SK-N-SH treated with all-trans-retinoic acid at 6 μM for 48 hours (cell line): ENCODE measurements around the gene CPA2.

Experiments used
- ATAC-seq: fragments of 200-7000 bp; cut with Tn5 transposase; 3 replicates; pipeline ENCODE4 v1.9.1; 2020; ENCODE audit warnings: mild to moderate bottlenecking, moderate library complexity
- ARNTL ChIP-seq: fragments of 450-650 bp; formaldehyde crosslinking; IDR thresholded peaks from 2 replicates; pipeline ENCODE4 v1.5.0; 2020; ENCODE audit warnings: low read depth, mild to moderate bottlenecking, moderate library complexity, borderline replicate concordance
- BACH2 ChIP-seq: fragments of 250-450 bp; sonication (Bioruptor Pico); IDR thresholded peaks from 2 replicates; pipeline ENCODE4 v1.9.0; 2021; ENCODE audit warnings: mild to moderate bottlenecking, borderline replicate concordance
- CREB5 ChIP-seq: fragments of 250-450 bp; sonication (Bioruptor Pico); IDR thresholded peaks from 2 replicates; pipeline ENCODE4 v1.5.1; 2020; ENCODE audit warnings: low read depth, mild to moderate bottlenecking, moderate library complexity
- CSDC2 ChIP-seq: fragments of 250-450 bp; sonication (Bioruptor Pico); IDR thresholded peaks from 2 replicates; pipeline ENCODE4 v1.5.0; 2020; ENCODE audit warnings: mild to moderate bottlenecking, moderate library complexity
- CSRNP3 ChIP-seq: fragments of 250-450 bp; sonication (Bioruptor Pico); IDR thresholded peaks from 2 replicates; pipeline ENCODE4 v1.5.1; 2021; ENCODE audit warnings: mild to moderate bottlenecking, moderate library complexity
- ESRRG ChIP-seq: fragments of 250-450 bp; sonication (Bioruptor Pico); IDR thresholded peaks from 2 replicates; pipeline ENCODE4 v1.6.1; 2021; ENCODE audit warnings: mild to moderate bottlenecking
- GLIS3 ChIP-seq: fragments of 250-450 bp; sonication (Bioruptor Pico); IDR thresholded peaks from 2 replicates; pipeline ENCODE4 v1.5.0; 2020; ENCODE audit warnings: mild to moderate bottlenecking, moderate library complexity
- ISL1 ChIP-seq: fragments of 250-450 bp; sonication (Bioruptor Pico); IDR thresholded peaks from 2 replicates; pipeline ENCODE4 v2.1.2; 2022; ENCODE audit warnings: mild to moderate bottlenecking, moderate library complexity
- OSR1 ChIP-seq: fragments of 250-450 bp; sonication (Bioruptor Pico); IDR thresholded peaks from 2 replicates; pipeline ENCODE4 v1.8.0; 2022; ENCODE audit warnings: moderate library complexity, mild to moderate bottlenecking, inconsistent platforms
- PATZ1 ChIP-seq: fragments of 250-450 bp; sonication (Bioruptor Pico); IDR thresholded peaks from 2 replicates; pipeline ENCODE4 v1.8.0; 2020; ENCODE audit warnings: mild to moderate bottlenecking, moderate library complexity, borderline replicate concordance
- POU6F1 ChIP-seq: fragments of 250-450 bp; sonication (Bioruptor Pico); IDR thresholded peaks from 2 replicates; pipeline ENCODE4 v1.8.0; 2021; ENCODE audit warnings: low read depth, mild to moderate bottlenecking, moderate library complexity, borderline replicate concordance
- PPARA ChIP-seq: fragments of 250-450 bp; sonication (Bioruptor Pico); IDR thresholded peaks from 2 replicates; pipeline ENCODE4 v1.5.0; 2020; ENCODE audit warnings: mild to moderate bottlenecking, borderline replicate concordance
- RARB ChIP-seq: fragments of 250-450 bp; sonication (Bioruptor Pico); IDR thresholded peaks from 2 replicates; pipeline ENCODE4 v1.8.0; 2021; ENCODE audit warnings: mild to moderate bottlenecking, moderate library complexity
- SNAI2 ChIP-seq: fragments of 250-450 bp; sonication (Bioruptor Pico); IDR thresholded peaks from 2 replicates; pipeline ENCODE4 v1.5.0; 2020; ENCODE audit warnings: mild to moderate bottlenecking, moderate library complexity
- TOX ChIP-seq: fragments of 250-450 bp; sonication (Bioruptor Pico); IDR thresholded peaks from 2 replicates; pipeline ENCODE4 v1.8.0; 2021; ENCODE audit warnings: mild to moderate bottlenecking, moderate library complexity, borderline replicate concordance
- TSHZ2 ChIP-seq: fragments of 250-450 bp; sonication (Bioruptor Pico); IDR thresholded peaks from 2 replicates; pipeline ENCODE4 v1.5.0; 2020; ENCODE audit warnings: mild to moderate bottlenecking, moderate library complexity
- ZC3H10 ChIP-seq: fragments of 250-450 bp; sonication (Bioruptor Pico); IDR thresholded peaks from 2 replicates; pipeline ENCODE4 v1.5.1; 2021; ENCODE audit warnings: mild to moderate bottlenecking, moderate library complexity
- ZFP3 ChIP-seq: fragments of 250-450 bp; sonication (Bioruptor Pico); IDR thresholded peaks from 2 replicates; pipeline ENCODE4 v1.5.0; 2020; ENCODE audit warnings: mild to moderate bottlenecking, moderate library complexity
- ZFP30 ChIP-seq: fragments of 450-650 bp; formaldehyde crosslinking; IDR thresholded peaks from 2 replicates; pipeline ENCODE4 v1.5.0; 2022; ENCODE audit warnings: mild to moderate bottlenecking, moderate library complexity
- ZNF565 ChIP-seq: fragments of 450-650 bp; formaldehyde crosslinking; conservative IDR thresholded peaks from 2 replicates; pipeline ENCODE4 v1.5.0; 2020; ENCODE audit warnings: low read depth, mild to moderate bottlenecking, moderate library complexity
- ZNF70 ChIP-seq: fragments of 450-650 bp; formaldehyde crosslinking; IDR thresholded peaks from 2 replicates; pipeline ENCODE4 v1.5.0; 2020; ENCODE audit warnings: mild to moderate bottlenecking, moderate library complexity
- ZNF8 ChIP-seq: fragments of 450-650 bp; formaldehyde crosslinking; IDR thresholded peaks from 2 replicates; pipeline ENCODE4 v1.5.0; 2020; ENCODE audit warnings: mild to moderate bottlenecking, moderate library complexity

The CPA2 gene

GRCh38 chr7:130274983-130275591, 8.4 kb downstream of the CPA2 start:
- no peak for ATAC-seq
- TF ChIP-seq ARNTL, result no peak
- no peak for TF ChIP-seq CSRNP3 (CRISPR knock-in tag)
- no peak for TF ChIP-seq ZC3H10 (CRISPR knock-in tag)
- TF ChIP-seq ZNF565 (CRISPR knock-in tag), result no peak
- TF ChIP-seq SNAI2 (CRISPR knock-in tag), result no peak
- TF ChIP-seq ZFP3 (CRISPR knock-in tag), result no peak
- no peak for TF ChIP-seq TSHZ2
- TF ChIP-seq POU6F1 (CRISPR knock-in tag), result no peak
- no peak for TF ChIP-seq PPARA (CRISPR knock-in tag)
- no peak for TF ChIP-seq TOX
- TF ChIP-seq RARB (CRISPR knock-in tag), result no peak
- no peak for TF ChIP-seq ZNF8 (CRISPR knock-in tag)
- no peak for TF ChIP-seq CREB5
- TF ChIP-seq CSDC2, result no peak
- no peak for TF ChIP-seq ISL1 (CRISPR knock-in tag)
- no peak for TF ChIP-seq OSR1 (CRISPR knock-in tag)
- TF ChIP-seq ZNF70, result no peak
- TF ChIP-seq BACH2 (CRISPR knock-in tag), result no peak
- TF ChIP-seq ZFP30, result no peak

- no peak for TF ChIP-seq ZFP30
- TF ChIP-seq CREB5, result peak; percentile 51; the same call in 1 of the 2 replicates
- TF ChIP-seq PATZ1 (CRISPR knock-in tag), result no peak
- TF ChIP-seq OSR1 (CRISPR knock-in tag), result no peak
- TF ChIP-seq PPARA (CRISPR knock-in tag), result no peak
- no peak for TF ChIP-seq GLIS3
- TF ChIP-seq SNAI2 (CRISPR knock-in tag), result no peak
- no peak for TF ChIP-seq ESRRG (CRISPR knock-in tag)
- TF ChIP-seq TSHZ2, result no peak
- peak; percentile 78 for TF ChIP-seq ISL1 (CRISPR knock-in tag)
- TF ChIP-seq ARNTL, result no peak
- TF ChIP-seq ZC3H10 (CRISPR knock-in tag), result no peak
- no peak for TF ChIP-seq RARB (CRISPR knock-in tag)
- ATAC-seq, result 0 out of 3 replicates have a peak, but pooled peaks have one; percentile 5
Measured at GRCh38 chr7:130275826-130276297, 9.2 kb downstream of the CPA2 start.
